Measurements from ENCODE around the gene AP5Z1. TPM values are rescaled to one million over a fixed set of nuclear protein-coding genes. Genes with fewer than 3 reads are reported as not detected.
"Not testable (repeated sequence)": the region's sequence is repeated elsewhere in the genome, so short reads cannot be mapped to it uniquely, and the experiment has no call there.

AP5Z1 gene
- polyA plus RNA-seq, 1 donor from 2014 or later: 37.7 TPM

- Mint-ChIP-seq H3K27ac (no peak overlapping the region), H3K36me3 (peaks cover 1% of the 10 kb centered on the region), H3K9me3 (no peaks in the 10 kb centered on the region)
Observed at GRCh38 chr7:4786015-4786414, 10.6 kb downstream of the AP5Z1 start.

DNA sequence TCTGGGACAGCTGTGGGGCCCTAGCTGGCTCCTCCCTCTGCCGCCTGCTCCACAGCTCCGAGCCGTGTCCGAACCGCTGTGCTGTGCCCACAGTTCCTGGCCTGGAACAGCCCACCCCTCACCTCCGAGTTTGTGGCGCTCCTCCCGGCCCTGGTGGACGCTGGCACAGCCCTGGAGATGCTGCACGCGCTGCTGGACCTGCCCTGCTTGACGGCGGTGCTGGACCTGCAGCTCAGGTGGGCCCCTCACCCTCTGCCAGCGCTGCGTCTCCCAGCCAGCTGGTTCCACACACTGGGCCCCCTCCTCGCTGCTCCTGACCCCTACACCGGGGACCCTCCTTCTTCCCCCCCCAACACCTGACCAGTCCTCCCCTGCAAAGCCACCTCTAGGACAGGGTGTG, 12.1 kb downstream of the AP5Z1 start:
- Mint-ChIP-seq H3K4me1 (no peaks in the 10 kb centered on the region), H3K27ac (no peak overlapping the region), H3K4me3 (no peak overlapping the region), H3K9me3 (no peaks in the 10 kb centered on the region), H3K27me3 (no peaks in the 10 kb centered on the region), H3K36me3 (peaks cover 1% of the 10 kb centered on the region)

More at GRCh38 chr7:4786015-4786414, 10.6 kb downstream of the AP5Z1 start:
- Mint-ChIP-seq H3K27me3 (no peaks in the 10 kb centered on the region), H3K4me3 (no peak overlapping the region), H3K4me1 (no peaks in the 10 kb centered on the region)

GRCh38 chr7:4787947-4788626, 12.7 kb downstream of the AP5Z1 start:
- Mint-ChIP-seq H3K9me3 (no peaks in the 10 kb centered on the region), H3K27ac (peak overlapping the region in 1 of 3 donors; percentile 27), H3K27me3 (no peaks in the 10 kb centered on the region), H3K4me1 (no peaks in the 10 kb centered on the region), H3K36me3 (peaks cover 1% of the 10 kb centered on the region), H3K4me3 (no peak overlapping the region)

GRCh38 chr7:4788627-4789189, 13.3 kb downstream of the AP5Z1 start:
- Mint-ChIP-seq H3K36me3 (peaks cover 1% of the 10 kb centered on the region), H3K4me1 (no peaks in the 10 kb centered on the region), H3K27ac (no peak overlapping the region), H3K9me3 (no peaks in the 10 kb centered on the region), H3K4me3 (no peak overlapping the region), H3K27me3 (no peaks in the 10 kb centered on the region)

- H3K4me1 Mint-ChIP-seq: no peaks in the 10 kb centered on the region
- H3K36me3 Mint-ChIP-seq: peaks cover 1% of the 10 kb centered on the region
- H3K27me3 Mint-ChIP-seq: no peaks in the 10 kb centered on the region
- H3K9me3 Mint-ChIP-seq: no peaks in the 10 kb centered on the region
- no peak overlapping the region for H3K4me3 Mint-ChIP-seq
- H3K27ac Mint-ChIP-seq: no peak overlapping the region
Observed at GRCh38 chr7:4789194-4790077, 14.0 kb downstream of the AP5Z1 start.

DNA sequence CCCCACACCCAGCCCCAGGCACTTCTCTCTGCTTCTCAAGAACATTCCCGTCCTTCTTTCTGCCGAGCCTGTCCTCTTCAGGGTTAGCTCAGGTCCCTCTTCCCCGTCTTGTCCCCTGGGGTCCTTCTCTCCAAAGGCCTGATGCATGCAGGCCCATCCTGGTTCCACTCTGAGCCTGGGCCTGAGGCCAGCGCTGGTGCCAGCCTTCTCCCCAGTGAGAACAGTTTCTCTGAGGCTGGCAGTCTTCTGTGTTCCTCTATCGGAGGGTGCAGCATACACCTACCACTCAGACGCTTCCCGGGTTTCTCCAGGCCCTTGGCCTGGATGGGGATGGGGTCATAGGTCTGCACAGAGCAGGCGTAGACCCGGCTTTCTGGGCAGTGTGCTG, 14.6 kb downstream of the AP5Z1 start:
- Mint-ChIP-seq H3K4me3 (no peak overlapping the region), H3K9me3 (no peaks in the 10 kb centered on the region), H3K27ac (no peak overlapping the region), H3K36me3 (peaks cover 3% of the 10 kb centered on the region), H3K4me1 (no peaks in the 10 kb centered on the region), H3K27me3 (no peaks in the 10 kb centered on the region)

- Mint-ChIP-seq H3K9me3 (no peaks in the 10 kb centered on the region), H3K27me3 (no peaks in the 10 kb centered on the region), H3K4me3 (peak overlapping the region in 1 of 4 donors; percentile 68), H3K4me1 (no peaks in the 10 kb centered on the region), H3K27ac (no peak overlapping the region), H3K36me3 (peaks cover 3% of the 10 kb centered on the region)
Observed at GRCh38 chr7:4790516-4790991, 15.1 kb downstream of the AP5Z1 start.

- Mint-ChIP-seq H3K36me3 (peaks cover 3% of the 10 kb centered on the region), H3K27ac (no peak overlapping the region), H3K9me3 (no peaks in the 10 kb centered on the region), H3K4me1 (no peaks in the 10 kb centered on the region), H3K27me3 (no peaks in the 10 kb centered on the region), H3K4me3 (no peak overlapping the region)
Observed at GRCh38 chr7:4791101-4791737, 15.8 kb downstream of the AP5Z1 start.

DNA sequence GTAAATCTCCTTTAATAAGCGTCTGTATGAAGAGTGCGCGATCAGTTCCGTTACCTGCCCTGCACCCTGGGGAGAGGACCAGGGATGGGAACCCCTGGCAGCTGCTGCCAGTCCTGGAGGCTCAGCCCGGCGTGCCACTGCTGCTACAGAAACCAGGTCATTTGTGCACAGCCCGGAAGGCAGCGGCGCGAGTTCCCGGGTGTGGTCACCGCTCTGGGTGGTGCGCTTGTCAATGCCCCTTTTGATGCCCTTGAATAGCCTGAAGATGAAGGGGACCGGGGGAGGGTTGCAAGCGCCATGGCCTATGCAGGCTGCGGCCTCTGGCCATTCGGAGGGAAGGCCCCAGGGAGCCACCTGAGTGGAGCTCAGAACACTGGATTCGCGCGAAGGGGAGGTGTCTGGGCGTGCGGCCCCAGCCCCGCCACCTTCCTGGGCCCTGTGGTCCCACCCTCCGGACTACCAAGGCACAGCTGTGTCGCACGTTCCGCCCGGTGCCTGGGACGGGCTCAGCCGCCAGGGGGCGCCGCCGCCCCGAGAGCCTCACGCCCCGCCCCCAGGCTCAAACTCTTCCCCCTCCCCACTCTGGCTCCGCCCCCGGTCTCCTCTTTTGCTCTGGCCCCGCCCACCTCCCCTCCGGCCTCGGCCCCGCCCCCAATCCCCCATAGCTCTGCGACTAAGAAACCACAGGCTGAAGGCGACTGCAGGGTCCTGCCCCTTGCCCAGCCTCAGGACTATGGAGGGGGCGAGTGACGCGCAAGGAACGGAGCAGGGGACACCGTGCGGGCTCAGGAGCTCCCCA, 16.5 kb downstream of the AP5Z1 start:
- H3K4me1 Mint-ChIP-seq: no peaks in the 10 kb centered on the region
- no peaks in the 10 kb centered on the region for H3K9me3 Mint-ChIP-seq
- H3K36me3 Mint-ChIP-seq: peaks cover 3% of the 10 kb centered on the region
- no peaks in the 10 kb centered on the region for H3K27me3 Mint-ChIP-seq
- no peak overlapping the region for H3K27ac Mint-ChIP-seq
- H3K4me3 Mint-ChIP-seq: peak overlapping the region in 1 of 4 donors; percentile 34

DNA sequence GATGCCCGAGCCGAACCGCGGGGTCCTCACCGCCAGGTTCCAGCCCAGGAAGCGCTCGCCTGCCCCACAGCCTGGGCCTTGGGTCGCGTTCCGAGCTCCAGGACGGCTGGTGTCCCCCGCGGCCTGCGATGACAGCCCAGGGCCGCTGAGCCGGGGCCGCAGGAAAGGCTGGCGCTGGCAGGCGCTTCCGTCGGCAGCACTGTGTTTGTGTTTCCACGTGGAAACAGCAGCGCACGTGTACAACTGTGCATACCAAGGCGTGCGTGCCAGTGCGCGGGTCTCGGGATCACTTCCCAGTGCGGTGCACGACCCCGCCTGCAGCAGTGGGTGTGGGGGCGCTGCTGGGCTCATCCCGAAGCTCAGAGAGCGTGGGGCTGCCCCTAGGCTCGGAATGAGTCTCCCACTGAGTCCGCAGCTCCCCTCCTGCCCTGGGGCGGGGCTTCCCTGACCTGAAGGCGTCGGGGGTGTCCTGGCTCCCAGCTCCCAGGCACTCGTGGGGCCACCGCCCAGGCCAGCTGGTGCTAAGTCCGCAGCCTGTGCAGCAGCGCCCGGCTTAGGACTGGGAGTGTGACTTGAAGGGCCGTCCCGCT, 17.2 kb downstream of the AP5Z1 start:
- Mint-ChIP-seq H3K4me1 (no peaks in the 10 kb centered on the region), H3K9me3 (no peaks in the 10 kb centered on the region), H3K4me3 (peak overlapping the region in 1 of 4 donors; percentile 34), H3K27me3 (no peaks in the 10 kb centered on the region), H3K36me3 (peaks cover 3% of the 10 kb centered on the region), H3K27ac (no peak overlapping the region)

DNA sequence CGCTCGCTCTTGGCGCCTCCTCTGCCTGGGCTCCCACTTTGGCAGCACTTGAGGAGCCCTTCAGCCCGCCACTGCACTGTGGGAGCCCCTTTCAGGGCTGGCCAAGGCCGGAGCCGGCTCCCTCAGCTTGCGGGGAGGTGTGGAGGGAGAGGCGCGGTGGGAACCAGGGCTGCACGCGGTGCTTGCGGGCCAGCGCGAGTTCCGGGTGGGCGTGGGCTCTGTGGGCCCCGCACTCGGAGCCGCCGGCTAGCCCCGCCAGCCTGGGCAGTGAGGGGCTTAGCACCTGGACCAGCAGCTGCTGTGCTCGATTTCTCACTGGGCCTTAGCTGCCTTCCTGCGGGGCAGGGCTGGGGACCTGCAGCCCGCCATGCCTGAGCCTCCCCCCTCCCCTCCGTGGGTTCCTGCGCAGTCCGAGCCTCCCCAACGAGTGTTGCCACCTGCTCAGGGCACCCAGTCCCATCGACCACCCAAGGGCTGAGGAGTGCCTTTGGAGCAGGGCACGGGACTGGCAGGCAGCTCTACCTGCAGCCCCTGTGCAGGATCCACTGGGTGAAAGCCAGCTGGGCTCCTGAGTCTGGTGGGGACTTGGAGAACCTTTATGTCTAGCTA, 18.1 kb downstream of the AP5Z1 start:
- not testable (repeated sequence) for H3K27me3 Mint-ChIP-seq, H3K4me3 Mint-ChIP-seq, H3K36me3 Mint-ChIP-seq, H3K27ac Mint-ChIP-seq, H3K9me3 Mint-ChIP-seq, H3K4me1 Mint-ChIP-seq

DNA sequence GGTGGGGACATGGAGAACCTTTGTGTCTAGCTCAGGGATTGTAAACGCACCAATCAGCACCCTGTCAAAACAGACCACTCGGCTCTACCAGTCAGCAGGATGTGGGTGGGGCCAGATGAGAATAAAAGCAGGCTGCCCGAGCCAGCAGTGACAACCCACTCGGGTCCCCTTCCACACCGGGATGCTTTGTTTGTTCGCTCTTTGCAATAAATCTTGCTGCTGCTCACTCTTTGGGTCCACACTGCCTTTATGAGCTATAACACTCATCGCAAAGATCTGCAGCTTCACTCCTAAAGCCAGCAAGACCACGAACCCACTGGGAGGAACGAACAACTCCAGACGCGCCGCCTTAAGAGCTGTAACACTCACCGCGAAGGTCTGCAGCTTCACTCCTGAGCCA, 18.7 kb downstream of the AP5Z1 start:
- not testable (repeated sequence) for H3K4me3 Mint-ChIP-seq, H3K4me1 Mint-ChIP-seq, H3K9me3 Mint-ChIP-seq, H3K27me3 Mint-ChIP-seq, H3K27ac Mint-ChIP-seq, H3K36me3 Mint-ChIP-seq

GRCh38 chr7:4794591-4795350, 19.3 kb downstream of the AP5Z1 start:
- H3K4me3 Mint-ChIP-seq: no peak overlapping the region
- H3K27ac Mint-ChIP-seq: no peak overlapping the region
- H3K4me1 Mint-ChIP-seq: peaks cover 0 to 5% (median 0%) of the 10 kb centered on the region in 3 donors
- H3K36me3 Mint-ChIP-seq: peaks cover 3% of the 10 kb centered on the region
- H3K27me3 Mint-ChIP-seq: no peaks in the 10 kb centered on the region
- no peaks in the 10 kb centered on the region for H3K9me3 Mint-ChIP-seq
